ENCODE data around the gene TSGA10.
A peak's percentile ranks its signal among the peaks of the same experiment; 100 is the strongest.
"Not testable (repeated sequence)": the region's sequence is repeated elsewhere in the genome, so short reads cannot be mapped to it uniquely, and the experiment has no call there.

Gene TSGA10

GRCh38 chr2:99150706-99151105, 4.0 kb downstream of the TSGA10 start:
- DNase-seq (ENCODE audit: low spot score), result no peak

GRCh38 chr2:99141110-99142108, 13.3 kb downstream of the TSGA10 start, which contains the start of gene C2orf15:
Gene C2orf15, plus strand, starts transcription at chr2:99141707. Its CDS starts 8,852 bp downstream, at chr2:99150559.
- no peak for TF ChIP-seq CTCF (IDR thresholded peaks at IDR 0.05; ENCODE audit: extremely low read depth, missing control alignments)
- DNase-seq (ENCODE audit: low spot score), result peak; percentile 94

More at GRCh38 chr2:99150706-99151105, 4.0 kb downstream of the TSGA10 start:
- no peak for TF ChIP-seq CTCF (IDR thresholded peaks at IDR 0.05; ENCODE audit: extremely low read depth, missing control alignments)

GRCh38 chr2:99140860-99141109, 14.0 kb downstream of the TSGA10 start:
- TF ChIP-seq CTCF (IDR thresholded peaks at IDR 0.05; ENCODE audit: extremely low read depth, missing control alignments), result no peak
- no peak for DNase-seq (ENCODE audit: low spot score)

GRCh38 chr2:99140056-99140859, 14.5 kb downstream of the TSGA10 start:
- no peak for TF ChIP-seq CTCF (IDR thresholded peaks at IDR 0.05; ENCODE audit: extremely low read depth, missing control alignments)
- no peak for DNase-seq (ENCODE audit: low spot score)

GRCh38 chr2:99139003-99139402, 15.7 kb downstream of the TSGA10 start:
- DNase-seq (ENCODE audit: low spot score), result no peak
- no peak for TF ChIP-seq CTCF (IDR thresholded peaks at IDR 0.05; ENCODE audit: extremely low read depth, missing control alignments)

- DNase-seq (ENCODE audit: low spot score), result not testable (repeated sequence)
Measured at GRCh38 chr2:99135044-99135556, 19.6 kb downstream of the TSGA10 start.

- TF ChIP-seq CTCF (IDR thresholded peaks at IDR 0.05; ENCODE audit: extremely low read depth, missing control alignments), result no peak
- no peak for DNase-seq (ENCODE audit: low spot score)
Measured at GRCh38 chr2:99127981-99128380, 26.8 kb downstream of the TSGA10 start.

All from GM20000 (cell line).